ENCODE measurements around the gene FYCO1. TPM values are rescaled to one million over a fixed set of nuclear protein-coding genes. Genes with fewer than 3 reads are reported as not detected.

FYCO1 gene
- polyA plus RNA-seq, 3 donors: 0.59 to 5.0 (median 1.3) TPM

GRCh38 chr3:45980819-45981218 is 14.8 kb downstream of the FYCO1 start:
- H2AFZ ChIP-seq (ENCODE audit: insufficient read depth, low read depth, low read length, poor library complexity, severe bottlenecking): no peak overlapping the region
- H3K9ac ChIP-seq (ENCODE audit: insufficient read depth, low read length, poor library complexity, severe bottlenecking): no peak overlapping the region
- DNase-seq: no peak
- no peaks in the 10 kb centered on the region for H3K9me3 ChIP-seq (replicated peaks in 1 of 2; ENCODE audit: control insufficient read depth in 1 of 2, insufficient read depth in 1 of 2, low read length in 2 of 2)
- no peak overlapping the region for H3K4me2 ChIP-seq (replicated peaks; ENCODE audit: extremely low read depth, low read length, poor library complexity, severe bottlenecking)
- no peaks in the 10 kb centered on the region for H3K27me3 ChIP-seq (ENCODE audit: control insufficient read depth in 2 of 2, insufficient read depth in 2 of 2, low read length in 2 of 2)
- H3K4me3 ChIP-seq (replicated peaks in 1 of 3; ENCODE audit: low read depth in 2 of 3, low read length in 3 of 3): no peak overlapping the region
- no peak overlapping the region for H3K27ac Mint-ChIP-seq
- intact Hi-C loops (cut with micrococcal nuclease): no loop called here
- peaks cover 7% of the 10 kb centered on the region for H4K20me1 ChIP-seq (ENCODE audit: insufficient read depth, low read length)
- H3K4me3 Mint-ChIP-seq: no peak overlapping the region
- peaks cover 0 to 3% (median 0%) of the 10 kb centered on the region in 3 donors for H3K27me3 Mint-ChIP-seq (ENCODE audit: low read depth in 3 of 3)
- H3K4me1 Mint-ChIP-seq: peaks cover 8% of the 10 kb centered on the region
- TF ChIP-seq CTCF (IDR thresholded peaks at IDR 0.05): no peak
- H3K79me2 ChIP-seq (ENCODE audit: insufficient read depth, low read length): peaks cover 2% of the 10 kb centered on the region
- peaks cover 0 to 2% (median 0%) of the 10 kb centered on the region in 7 donors for H3K9me3 Mint-ChIP-seq
- peaks cover 5% of the 10 kb centered on the region in 2 donors for H3K4me1 ChIP-seq (ENCODE audit: control insufficient read depth in 1 of 2, insufficient read depth in 2 of 2, low read length in 2 of 2)
- H3K36me3 Mint-ChIP-seq: peaks cover 88 to 91% of the 10 kb centered on the region in 2 donors
- peaks cover 81 to 98% of the 10 kb centered on the region in 2 donors for H3K36me3 ChIP-seq (replicated peaks in 1 of 2; ENCODE audit: control insufficient read depth in 1 of 2, insufficient read depth in 2 of 2, low read length in 2 of 2)
- H3K27ac ChIP-seq (ENCODE audit: low read depth in 1 of 2, low read length in 2 of 2): no peak overlapping the region
- WGBS (ENCODE audit: insufficient coverage): no CpG with 5 or more reads among the region's 2 CpGs

- no peaks in the 10 kb centered on the region for H3K9me3 ChIP-seq (replicated peaks in 1 of 2; ENCODE audit: control insufficient read depth in 1 of 2, insufficient read depth in 1 of 2, low read length in 2 of 2)
- TF ChIP-seq CTCF (IDR thresholded peaks at IDR 0.05): no peak
- H3K27me3 Mint-ChIP-seq (ENCODE audit: low read depth in 3 of 3): peaks cover 0 to 3% (median 0%) of the 10 kb centered on the region in 3 donors
- no peak overlapping the region for H2AFZ ChIP-seq (ENCODE audit: insufficient read depth, low read depth, low read length, poor library complexity, severe bottlenecking)
- intact Hi-C loops (cut with micrococcal nuclease): no loop called here
- H3K4me3 ChIP-seq (replicated peaks in 1 of 3; ENCODE audit: low read depth in 2 of 3, low read length in 3 of 3): no peak overlapping the region
- no peak for DNase-seq
- no peak overlapping the region for H3K4me2 ChIP-seq (replicated peaks; ENCODE audit: extremely low read depth, low read length, poor library complexity, severe bottlenecking)
- H3K79me2 ChIP-seq (ENCODE audit: insufficient read depth, low read length): no peaks in the 10 kb centered on the region
- no peak overlapping the region for H3K9ac ChIP-seq (ENCODE audit: insufficient read depth, low read length, poor library complexity, severe bottlenecking)
- peaks cover 5% of the 10 kb centered on the region in 2 donors for H3K4me1 ChIP-seq (ENCODE audit: control insufficient read depth in 1 of 2, insufficient read depth in 2 of 2, low read length in 2 of 2)
- H3K9me3 Mint-ChIP-seq: peaks cover 0 to 2% (median 0%) of the 10 kb centered on the region in 7 donors
- H3K4me1 Mint-ChIP-seq: peaks cover 11% of the 10 kb centered on the region
- no peak overlapping the region for H3K4me3 Mint-ChIP-seq
- H3K27ac Mint-ChIP-seq: no peak overlapping the region
- H3K27me3 ChIP-seq (ENCODE audit: control insufficient read depth in 2 of 2, insufficient read depth in 2 of 2, low read length in 2 of 2): no peaks in the 10 kb centered on the region
- no CpG with 5 or more reads among the region's 7 CpGs for WGBS (ENCODE audit: insufficient coverage)
- H3K36me3 ChIP-seq (replicated peaks in 1 of 2; ENCODE audit: control insufficient read depth in 1 of 2, insufficient read depth in 2 of 2, low read length in 2 of 2): peaks cover 86 to 98% of the 10 kb centered on the region in 2 donors
- peaks cover 89 to 91% of the 10 kb centered on the region in 2 donors for H3K36me3 Mint-ChIP-seq
- H3K27ac ChIP-seq (ENCODE audit: low read depth in 1 of 2, low read length in 2 of 2): no peak overlapping the region
- H4K20me1 ChIP-seq (ENCODE audit: insufficient read depth, low read length): peaks cover 2% of the 10 kb centered on the region
Measured at GRCh38 chr3:45980229-45980813, 15.3 kb downstream of the FYCO1 start.
